SK-N-SH (cell line): ENCODE measurements around the gene RAB3C.

Experiments used
- CTCF ChIP-seq: fragments of 200-600 bp; sonication (generic); IDR thresholded peaks from 2 replicates; pipeline ENCODE4 v1.6.1; 2017; ENCODE audit warnings: antibody characterized with exemption, mild to moderate bottlenecking, moderate library complexity
- PBX3 ChIP-seq: IDR thresholded peaks from 2 replicates; pipeline ENCODE4; 2012
- POLR2AphosphoS5 ChIP-seq: IDR thresholded peaks from 2 replicates; pipeline ENCODE4 v1.6.1; 2012; ENCODE audit warnings: low read depth, low read length
- YY1 ChIP-seq: IDR thresholded peaks from 2 replicates; pipeline ENCODE4 v1.4.0; 2012; ENCODE audit warnings: low read depth, mild to moderate bottlenecking

GRCh38 chr5:58737671-58738070 lies 154.8 kb downstream of the RAB3C start:
- TF ChIP-seq PBX3 (no peak), CTCF (no peak), POLR2AphosphoS5 (no peak), YY1 (no peak)
